Skin of body (tissue), 3 donors: ENCODE results near the gene TMEM235. TPM values are rescaled to one million over a fixed set of nuclear protein-coding genes. Genes with fewer than 3 reads are reported as not detected.

Source experiments
- DNase-seq: peaks from one replicate; lab custom pipeline; 2025; lab: John Stamatoyannopoulos, UW
- small RNA-seq: library from RNA; depleted of rRNA; stranded (forward); fragments of <200 nt; gene quantifications from one replicate; pipeline ENCODE3, GENCODE V24; 2014; ENCODE audit warnings: low replicate concordance
- total RNA-seq: library from RNA; depleted of rRNA; stranded (reverse); fragments of >200 nt; gene quantifications from one replicate; pipeline ENCODE4 v1.2.3, GENCODE V29; 2014

The TMEM235 gene
- total RNA-seq, 1 donor from 2014 or later: not detected

GRCh38 chr17:78271419-78272170, 40.2 kb downstream of the TMEM235 start:
- no peak for DNase-seq

- no peak for DNase-seq
Measured at GRCh38 chr17:78272181-78272913, 40.9 kb downstream of the TMEM235 start.

- DNase-seq: no peak
Measured at GRCh38 chr17:78272914-78273258, 41.5 kb downstream of the TMEM235 start.

GRCh38 chr17:78273813-78274212, 42.4 kb downstream of the TMEM235 start:
- no peak for DNase-seq

GRCh38 chr17:78275355-78275754, 43.9 kb downstream of the TMEM235 start:
- no peak for DNase-seq

GRCh38 chr17:78276098-78276887, 44.9 kb downstream of the TMEM235 start:
- DNase-seq: no peak

GRCh38 chr17:78278139-78278741, 46.8 kb downstream of the TMEM235 start:
- no peak for DNase-seq

- DNase-seq: no peak
Measured at GRCh38 chr17:78279360-78279990, 48.0 kb downstream of the TMEM235 start.

- DNase-seq: no peak
Measured at GRCh38 chr17:78281249-78281845, 49.9 kb downstream of the TMEM235 start.

GRCh38 chr17:78284146-78284545, 52.7 kb downstream of the TMEM235 start:
- DNase-seq: no peak

GRCh38 chr17:78289004-78289403, 57.6 kb downstream of the TMEM235 start:
- DNase-seq: no peak

- peak; percentile 72 for DNase-seq
Measured at GRCh38 chr17:78289802-78290363, 58.5 kb downstream of the TMEM235 start.

Small RNA genes lying within 50 kb of the gene (small RNA-seq; reads per million reads assigned to genes)
- not detected for gene AC087645.1

Other genes starting within 250 kb of the TMEM235 start
- gene TMC6, start 102.9 kb upstream of the TMEM235 start, total RNA-seq: 14.2 TPM
- 3.4 TPM for gene TMC8, start 100.9 kb upstream of the TMEM235 start, total RNA-seq
- 2.9 TPM for gene C17orf99, start 85.2 kb upstream of the TMEM235 start, total RNA-seq
- gene SYNGR2, start 63.0 kb upstream of the TMEM235 start, total RNA-seq: 16.7 TPM
- gene TK1, start 44.6 kb upstream of the TMEM235 start, total RNA-seq: 22.8 TPM
- 28.3 TPM for gene AFMID, start 44.3 kb upstream of the TMEM235 start, total RNA-seq
- 15.0 TPM for gene BIRC5, start 17.4 kb upstream of the TMEM235 start, total RNA-seq
- gene SOCS3, start 128.4 kb downstream of the TMEM235 start, total RNA-seq: 23.7 TPM
- 25.7 TPM for gene PGS1, start 147.0 kb downstream of the TMEM235 start, total RNA-seq